Uterus (tissue), 4 donors: ENCODE data around the gene GRIK3. TPM values are rescaled to one million over a fixed set of nuclear protein-coding genes. Genes with fewer than 3 reads are reported as not detected.

Experiments
- DNase-seq, 2 donors: peaks; one replicate each; pipeline ENCODE4 v3.0.0-alpha.2; 2019 to 2020
- H3K27ac ChIP-seq, 2 donors: fragments of 200-600 bp; sonication (generic); 1 replicate in 1 of 2; 2 replicates in 1 of 2; pipeline ENCODE4 v1.5.1; 2016 to 2018
- H3K27me3 ChIP-seq, 2 donors: fragments of 200-600 bp; sonication (generic); one replicate each; pipeline ENCODE4 v1.5.1; 2018 to 2019; ENCODE audit warnings: control low read depth in 1 of 2
- H3K36me3 ChIP-seq, 2 donors: fragments of 200-600 bp; sonication (generic); one replicate each; pipeline ENCODE4 v1.5.1; 2019; ENCODE audit warnings: control low read depth in 1 of 2
- H3K4me1 ChIP-seq, 2 donors: fragments of 200-600 bp; sonication (generic); one replicate each; pipeline ENCODE4 v1.5.1; 2018 to 2019; ENCODE audit warnings: control low read depth in 1 of 2
- H3K4me3 ChIP-seq, 2 donors: fragments of 200-600 bp; sonication (generic); 1 replicate in 1 of 2; 2 replicates in 1 of 2; pipeline ENCODE4 v1.5.1; 2018 to 2019; ENCODE audit warnings: mild to moderate bottlenecking in 1 of 2
- H3K9me3 ChIP-seq, 2 donors: fragments of 200-600 bp; sonication (generic); one replicate each; pipeline ENCODE4 v1.5.1; 2019; ENCODE audit warnings: control low read depth in 1 of 2
- POLR2A ChIP-seq, 2 donors: fragments of 450-650 bp; IDR thresholded peaks; one replicate each; pipeline ENCODE4 v1.6.1; 2016; ENCODE audit warnings: antibody characterized with exemption in 2 of 2, mild to moderate bottlenecking in 1 of 2, moderate library complexity in 1 of 2
- intact Hi-C: fragments of 100-400 bp; cut with DNase I; formaldehyde crosslinking; loops from one replicate; pipeline ENCODE4 v1.15.1; 2023; ENCODE audit warnings: low total_unique reads
- total RNA-seq, 4 donors: library from RNA; depleted of rRNA in 3 of 4; stranded (reverse); fragments of >200 nt in 3 of 4; gene quantifications; one replicate each; pipeline versions ENCODE4 v1.1.0 to v1.2.4, GENCODE V29; 2014 to 2023
- TF ChIP-seq, protein P1 (sequence below), 4 experiments: fragments of 200-600 bp in 2 of 4; fragments of 450-650 bp in 2 of 4; sonication (generic) in 2 of 4; IDR thresholded peaks; one replicate each; pipeline ENCODE4 v1.5.1; 2016 to 2019; ENCODE audit warnings: antibody characterized with exemption in 4 of 4, mild to moderate bottlenecking in 2 of 4, moderate library complexity in 1 of 4
- donor health status: DM: yes; HTN: yes; CAD: no.

Gene GRIK3
- total RNA-seq, 4 donors from 2014 or later = 0.52 to 1.6 TPM; not detected in 2

DNA sequence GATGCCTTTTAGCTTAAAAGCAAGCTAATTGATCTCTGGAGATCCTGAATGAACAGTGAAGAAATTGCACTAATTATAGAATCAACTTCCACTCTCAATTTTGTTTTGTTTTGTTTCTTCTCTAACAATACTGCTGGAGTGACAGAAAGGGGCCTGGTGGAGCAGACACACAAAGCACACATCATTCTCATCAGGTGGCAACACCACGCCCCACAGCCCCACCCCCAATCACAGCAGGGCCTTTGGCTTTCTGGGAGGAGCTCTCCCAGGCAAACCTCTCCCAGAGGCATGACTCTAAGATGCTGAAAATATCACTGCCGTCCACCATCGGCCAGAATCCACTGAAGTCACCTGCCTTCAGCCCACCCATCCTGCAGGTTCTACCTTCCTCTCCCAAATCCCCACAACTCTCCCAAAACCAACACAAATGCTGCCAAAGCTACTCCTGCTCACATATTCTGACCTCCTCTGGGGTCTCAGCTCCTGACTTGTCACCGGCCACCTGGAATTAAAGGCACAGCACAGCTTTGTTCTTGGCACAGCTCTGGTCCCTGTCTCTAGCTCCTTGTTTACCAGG is 120.7 kb downstream of the GRIK3 start:
- Histone ChIP-seq H3K9me3 (no peaks in the 10 kb centered on the region), H3K27ac (no peak overlapping the region), H3K4me3 (no peak overlapping the region), H3K27me3 (no peaks in the 10 kb centered on the region), H3K4me1 (no peaks in the 10 kb centered on the region), H3K36me3 (no peaks in the 10 kb centered on the region)
- intact Hi-C loops = no loop called here
- TF ChIP-seq, protein P1, sequence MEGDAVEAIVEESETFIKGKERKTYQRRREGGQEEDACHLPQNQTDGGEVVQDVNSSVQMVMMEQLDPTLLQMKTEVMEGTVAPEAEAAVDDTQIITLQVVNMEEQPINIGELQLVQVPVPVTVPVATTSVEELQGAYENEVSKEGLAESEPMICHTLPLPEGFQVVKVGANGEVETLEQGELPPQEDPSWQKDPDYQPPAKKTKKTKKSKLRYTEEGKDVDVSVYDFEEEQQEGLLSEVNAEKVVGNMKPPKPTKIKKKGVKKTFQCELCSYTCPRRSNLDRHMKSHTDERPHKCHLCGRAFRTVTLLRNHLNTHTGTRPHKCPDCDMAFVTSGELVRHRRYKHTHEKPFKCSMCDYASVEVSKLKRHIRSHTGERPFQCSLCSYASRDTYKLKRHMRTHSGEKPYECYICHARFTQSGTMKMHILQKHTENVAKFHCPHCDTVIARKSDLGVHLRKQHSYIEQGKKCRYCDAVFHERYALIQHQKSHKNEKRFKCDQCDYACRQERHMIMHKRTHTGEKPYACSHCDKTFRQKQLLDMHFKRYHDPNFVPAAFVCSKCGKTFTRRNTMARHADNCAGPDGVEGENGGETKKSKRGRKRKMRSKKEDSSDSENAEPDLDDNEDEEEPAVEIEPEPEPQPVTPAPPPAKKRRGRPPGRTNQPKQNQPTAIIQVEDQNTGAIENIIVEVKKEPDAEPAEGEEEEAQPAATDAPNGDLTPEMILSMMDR (IDR thresholded peaks at IDR 0.05) = no peak
- TF ChIP-seq POLR2A (IDR thresholded peaks at IDR 0.05) = no peak
- no peak for DNase-seq

DNA sequence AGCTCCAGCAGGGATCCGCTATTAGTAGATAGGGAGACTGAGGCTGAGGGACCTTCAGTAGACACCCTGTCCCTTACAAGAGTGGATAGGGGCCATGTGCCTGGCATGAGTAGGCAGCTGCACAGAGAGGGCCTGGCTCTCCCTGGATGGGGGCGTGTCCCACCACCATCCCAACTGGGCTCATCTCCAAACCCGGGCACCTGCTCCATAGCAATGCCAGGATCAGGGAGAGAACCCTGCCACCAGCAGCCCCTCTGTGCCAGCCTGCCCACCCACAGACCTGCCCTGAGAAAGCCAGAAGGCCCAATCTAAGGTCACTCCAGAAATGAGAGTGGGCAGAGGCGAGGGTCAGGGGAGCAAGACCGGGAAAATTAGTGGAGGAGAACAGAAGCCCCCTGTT is 121.3 kb downstream of the GRIK3 start:
- no peak for DNase-seq
- TF ChIP-seq, protein P1 (IDR thresholded peaks at IDR 0.05) = no peak
- no peak for TF ChIP-seq POLR2A (IDR thresholded peaks at IDR 0.05)
- intact Hi-C loops = no loop called here

DNA sequence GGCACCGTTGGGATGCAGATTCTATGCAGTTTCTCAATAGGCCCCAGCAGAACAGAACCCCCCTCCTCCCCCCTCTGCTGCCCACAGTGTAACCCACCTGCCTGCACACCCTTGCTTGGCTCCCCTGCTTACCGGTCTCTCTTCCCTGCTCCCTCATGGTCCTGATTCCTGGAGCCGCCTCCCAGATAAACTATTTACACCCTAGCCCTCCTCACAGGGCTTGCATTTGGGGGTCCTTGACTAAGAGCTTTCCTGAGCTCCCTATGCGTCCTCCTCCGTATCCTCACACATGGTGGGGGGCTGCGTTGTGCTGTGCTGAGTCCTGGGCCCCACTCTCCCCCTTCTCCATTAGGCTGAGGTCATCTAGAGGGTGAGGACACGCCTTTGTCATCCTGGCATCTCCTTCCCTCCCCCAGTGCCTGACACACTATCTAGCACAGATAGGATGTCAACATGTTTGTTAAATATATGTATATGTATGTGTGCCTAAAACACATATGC is 121.9 kb downstream of the GRIK3 start:
- no peak overlapping the region for H3K4me3 ChIP-seq
- TF ChIP-seq, protein P1 (IDR thresholded peaks at IDR 0.05) = no peak
- TF ChIP-seq POLR2A (IDR thresholded peaks at IDR 0.05) = no peak
- no peaks in the 10 kb centered on the region for H3K27me3 ChIP-seq
- no peak for DNase-seq
- no peak overlapping the region for H3K27ac ChIP-seq
- no peaks in the 10 kb centered on the region for H3K9me3 ChIP-seq
- H3K36me3 ChIP-seq = no peaks in the 10 kb centered on the region
- H3K4me1 ChIP-seq = no peaks in the 10 kb centered on the region
- intact Hi-C loops = no loop called here

More for the DNA sequence above, 121.3 kb downstream of the GRIK3 start:
- Histone ChIP-seq H3K27me3 (no peaks in the 10 kb centered on the region), H3K36me3 (no peaks in the 10 kb centered on the region), H3K4me1 (no peaks in the 10 kb centered on the region), H3K9me3 (no peaks in the 10 kb centered on the region), H3K27ac (no peak overlapping the region), H3K4me3 (no peak overlapping the region)

DNA sequence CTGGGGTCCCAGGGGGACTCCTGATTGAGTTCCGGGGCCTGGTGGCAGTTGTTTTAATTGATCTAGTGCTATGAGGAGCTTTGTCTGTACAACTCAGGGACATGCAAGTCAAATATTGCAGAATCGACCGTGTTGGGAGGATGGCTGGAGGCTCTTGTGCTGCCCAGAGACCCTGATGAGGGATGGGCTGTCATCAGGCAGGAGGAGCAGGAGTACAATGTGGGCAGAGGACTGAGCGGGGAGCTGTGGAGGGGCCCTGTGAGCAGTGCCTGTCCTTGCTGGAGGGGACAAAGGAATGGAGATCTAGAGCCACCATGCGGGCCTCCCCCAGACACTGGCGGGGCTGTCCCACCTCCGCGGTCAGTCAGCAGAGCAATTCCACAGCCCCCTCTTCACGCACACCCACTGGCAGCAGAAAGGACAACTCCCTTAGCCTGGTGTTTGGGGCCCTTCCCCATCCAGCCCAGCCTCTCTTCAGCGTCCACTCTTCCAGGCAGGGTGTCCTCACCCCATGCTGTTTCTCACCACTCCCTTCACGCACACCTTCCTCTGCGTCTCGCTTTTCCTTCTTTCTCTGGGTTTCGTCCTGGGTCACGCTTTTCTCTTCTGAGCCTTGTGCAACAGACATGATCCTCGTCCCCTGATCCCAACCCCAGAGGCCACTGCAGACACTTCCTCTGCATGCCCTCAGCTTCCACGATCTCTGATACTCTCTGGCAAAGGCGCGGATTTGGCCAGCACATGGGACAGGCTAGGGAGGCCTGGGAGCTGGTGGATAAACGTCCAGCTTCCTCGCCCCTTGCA is 122.6 kb downstream of the GRIK3 start:
- Histone ChIP-seq H3K27ac (no peak overlapping the region), H3K36me3 (no peaks in the 10 kb centered on the region), H3K4me1 (no peaks in the 10 kb centered on the region), H3K27me3 (no peaks in the 10 kb centered on the region), H3K4me3 (no peak overlapping the region), H3K9me3 (no peaks in the 10 kb centered on the region)
- intact Hi-C loops = no loop called here
- no peak for TF ChIP-seq POLR2A (IDR thresholded peaks at IDR 0.05)
- DNase-seq = no peak

DNA sequence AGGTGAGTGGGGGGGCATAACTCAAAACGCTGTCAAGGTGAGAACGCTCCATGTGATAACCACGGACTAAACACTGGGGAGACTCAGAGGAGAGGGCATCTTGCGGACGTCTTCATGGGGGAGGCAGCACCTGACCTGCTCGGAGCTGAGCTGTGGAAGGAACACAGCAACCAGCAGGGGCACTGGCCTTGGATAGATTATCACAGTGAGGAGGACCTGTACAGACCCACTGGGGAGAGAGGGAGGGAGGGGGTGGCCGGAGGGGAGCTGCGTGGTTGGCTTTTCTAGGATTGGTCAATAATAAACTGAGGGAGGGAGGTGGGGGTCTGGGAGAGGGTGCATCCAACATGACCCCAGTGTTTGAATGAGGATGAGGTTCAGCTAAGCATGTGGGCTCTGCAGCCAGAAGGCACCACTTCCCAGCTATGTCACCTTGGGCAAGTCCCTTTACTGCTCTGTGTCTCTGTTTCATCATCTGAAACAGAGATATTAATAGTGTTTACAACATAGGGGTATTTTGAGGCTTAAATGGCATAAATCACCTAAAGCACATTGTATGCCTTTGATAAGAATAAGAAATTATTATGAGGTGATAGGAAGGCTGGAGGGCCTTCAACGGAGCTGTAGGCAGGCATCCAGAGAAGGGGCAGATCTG is 123.3 kb downstream of the GRIK3 start:
- H3K4me3 ChIP-seq = no peak overlapping the region
- no peaks in the 10 kb centered on the region for H3K4me1 ChIP-seq
- no peaks in the 10 kb centered on the region for H3K9me3 ChIP-seq
- H3K36me3 ChIP-seq = no peaks in the 10 kb centered on the region
- intact Hi-C loops = no loop called here
- no peak overlapping the region for H3K27ac ChIP-seq
- no peaks in the 10 kb centered on the region for H3K27me3 ChIP-seq
- DNase-seq = no peak
- TF ChIP-seq, protein P1 (IDR thresholded peaks at IDR 0.05) = no peak
- no peak for TF ChIP-seq POLR2A (IDR thresholded peaks at IDR 0.05)
